Stimulated activated CD8-positive, alpha-beta memory T cell treated with anti-CD3 and anti-CD28 coated beads, Interleukin-2, amount 100 ng/mL, for 1 hour (primary cell): ENCODE results near the gene NME4.
"Not testable (repeated sequence)": the region's sequence is repeated elsewhere in the genome, so short reads cannot be mapped to it uniquely, and the experiment has no call there.

Source experiments
- DNase-seq, 2 donors: peaks; one replicate each; pipeline ENCODE4 v3.0.0-alpha.2; 2020; ENCODE audit warnings: low read depth in 2 of 2

The NME4 gene

DNA sequence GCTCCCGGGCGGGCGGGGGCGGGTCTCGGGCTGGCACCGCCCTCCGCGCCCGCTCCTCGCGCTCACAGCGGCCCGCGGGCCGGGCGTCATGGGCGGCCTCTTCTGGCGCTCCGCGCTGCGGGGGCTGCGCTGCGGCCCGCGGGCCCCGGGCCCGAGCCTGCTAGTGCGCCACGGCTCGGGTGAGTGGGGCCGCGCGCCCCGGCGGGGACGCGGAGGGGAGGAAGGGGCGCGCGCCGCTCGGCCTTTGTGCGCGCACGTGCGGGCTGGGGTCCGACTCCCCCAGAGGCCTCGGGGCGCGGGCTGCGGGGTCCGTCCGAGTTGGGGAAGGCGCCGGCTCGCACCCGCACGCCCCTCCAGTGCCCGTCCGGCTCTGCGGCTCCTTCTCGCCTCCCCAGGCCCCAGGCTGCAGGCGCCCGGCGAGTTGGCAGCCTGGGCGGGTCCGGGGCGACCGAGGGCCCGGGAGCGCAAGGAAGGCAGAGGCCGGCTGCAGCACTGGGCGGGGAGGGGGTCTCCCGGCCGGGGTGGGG, at the start of gene NME4:
TSS of gene NME4 (plus strand) at position 65 of the 527 bp plus-strand sequence. CDS start at position 89, 24 bp downstream.
- no peak for DNase-seq

DNA sequence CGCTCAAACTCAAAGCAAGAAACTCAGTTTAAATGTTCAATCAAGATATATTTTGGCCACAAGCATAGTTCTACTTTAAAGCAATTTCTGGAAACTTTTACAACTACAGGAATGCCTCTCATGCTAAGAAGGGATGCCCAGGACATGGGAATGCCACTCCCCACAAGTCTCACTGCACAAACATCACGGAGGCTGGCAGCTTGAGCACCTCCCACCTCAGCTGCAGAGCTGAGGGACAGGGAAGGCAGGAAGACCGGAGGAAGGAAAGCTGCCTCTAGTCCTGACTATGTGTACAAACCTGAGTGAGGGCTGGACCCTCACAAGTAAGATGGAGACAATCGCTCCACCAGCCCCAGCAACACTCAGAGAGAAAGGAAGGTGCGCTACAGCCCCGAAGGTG, 49.8 kb upstream of the NME4 start:
- DNase-seq: no peak

- not testable (repeated sequence) for DNase-seq
Measured at GRCh38 chr16:348495-348894, 48.5 kb upstream of the NME4 start.

GRCh38 chr16:349211-349610, 47.8 kb upstream of the NME4 start:
- no peak for DNase-seq

DNA sequence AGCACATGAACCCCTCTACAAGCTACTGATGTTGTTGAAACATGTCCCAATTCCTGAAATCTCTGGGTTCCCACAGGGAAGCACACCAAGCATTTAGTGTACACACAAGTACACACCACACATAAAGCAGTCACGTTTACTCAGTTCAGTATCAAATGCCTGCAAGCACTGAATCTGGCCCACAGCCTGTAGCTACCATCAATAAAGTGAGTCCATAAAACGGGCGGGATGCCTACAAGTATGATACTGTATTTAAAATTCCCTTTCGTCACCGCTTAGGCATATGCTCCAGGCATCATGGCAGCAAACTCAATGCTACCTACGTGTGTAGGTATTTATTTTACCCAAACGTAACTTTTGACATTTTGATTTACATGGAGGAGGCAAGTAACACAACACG, 46.8 kb upstream of the NME4 start:
- no peak for DNase-seq

GRCh38 chr16:351804-352520, 45.0 kb upstream of the NME4 start:
- no peak for DNase-seq

GRCh38 chr16:352547-353403, 44.2 kb upstream of the NME4 start, which contains the start of gene AXIN1:
Gene AXIN1, minus strand, starts transcription at chr16:352723. Its CDS starts 5,698 bp downstream, at chr16:347025.
- DNase-seq: peak; percentile 100

DNA sequence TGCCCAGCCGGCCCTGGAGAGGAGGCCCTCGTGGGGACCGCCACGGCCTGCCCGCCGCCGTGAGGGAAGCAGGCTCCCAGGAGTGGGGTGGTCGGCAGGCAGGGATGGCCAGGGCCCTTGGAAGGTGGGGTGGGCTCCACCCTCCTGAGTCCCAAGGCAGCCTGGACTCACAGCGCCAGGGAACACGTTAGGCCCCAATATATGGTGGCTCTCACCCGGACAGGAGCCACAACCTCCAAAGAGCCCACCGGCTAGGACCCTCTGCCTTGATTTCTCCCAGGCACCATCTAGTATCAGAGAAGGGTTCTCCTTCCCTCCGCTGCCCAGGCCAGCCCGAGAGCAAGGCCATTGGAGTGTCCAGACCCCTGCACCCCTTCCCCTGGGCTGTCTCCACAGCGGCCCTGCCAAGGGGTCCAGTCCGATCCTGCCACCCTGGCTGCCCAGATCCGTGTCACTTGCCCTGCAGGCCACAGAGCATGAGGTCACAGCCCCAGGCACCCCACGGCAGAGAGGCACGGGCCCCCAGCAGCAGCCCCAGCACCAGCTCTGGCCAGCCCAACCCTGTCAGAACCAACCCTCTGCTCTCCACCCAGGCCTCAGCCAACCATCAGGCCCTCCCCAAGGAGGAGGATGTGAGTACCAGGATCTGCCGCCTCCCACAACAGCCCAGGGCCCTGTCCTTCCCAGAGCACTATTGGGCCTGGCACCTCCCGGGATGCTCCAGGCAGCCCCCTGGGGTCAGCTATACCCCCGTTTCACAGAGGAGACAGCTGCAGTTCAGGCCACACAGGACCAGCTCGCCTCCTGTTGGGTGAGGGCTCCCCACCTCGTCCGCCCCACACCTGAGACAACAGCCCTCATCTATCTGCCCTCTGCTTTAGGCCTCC, 43.4 kb upstream of the NME4 start:
- DNase-seq: no peak

DNA sequence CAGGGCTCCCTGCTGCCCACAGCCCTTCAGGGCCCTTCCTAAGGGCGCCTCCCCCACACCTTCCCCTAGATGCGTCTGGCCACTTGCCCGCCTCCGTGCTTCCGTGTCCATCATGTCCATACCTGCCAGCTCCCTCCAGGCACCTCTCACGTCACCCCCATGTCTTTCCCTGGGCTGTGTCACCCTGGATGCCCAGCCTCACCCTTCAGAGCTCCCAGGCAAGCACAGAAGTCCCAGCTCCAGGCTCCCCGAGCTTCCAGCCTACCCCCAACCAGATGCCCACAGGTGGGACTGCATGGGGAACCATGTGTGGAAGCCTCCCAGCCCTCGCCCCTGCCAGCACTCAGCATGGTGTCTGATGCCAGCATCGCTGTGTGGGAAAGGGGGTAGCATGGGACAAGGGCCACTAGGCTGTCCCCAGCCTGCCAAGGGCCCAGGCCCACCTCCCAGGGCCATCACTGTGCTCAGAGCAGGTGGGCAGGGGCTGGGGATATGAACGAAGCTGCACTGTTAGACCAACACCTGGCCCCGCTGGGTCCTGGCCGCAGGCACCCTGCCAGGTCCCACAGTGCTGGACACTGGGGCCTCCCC, 42.6 kb upstream of the NME4 start:
- no peak for DNase-seq

DNA sequence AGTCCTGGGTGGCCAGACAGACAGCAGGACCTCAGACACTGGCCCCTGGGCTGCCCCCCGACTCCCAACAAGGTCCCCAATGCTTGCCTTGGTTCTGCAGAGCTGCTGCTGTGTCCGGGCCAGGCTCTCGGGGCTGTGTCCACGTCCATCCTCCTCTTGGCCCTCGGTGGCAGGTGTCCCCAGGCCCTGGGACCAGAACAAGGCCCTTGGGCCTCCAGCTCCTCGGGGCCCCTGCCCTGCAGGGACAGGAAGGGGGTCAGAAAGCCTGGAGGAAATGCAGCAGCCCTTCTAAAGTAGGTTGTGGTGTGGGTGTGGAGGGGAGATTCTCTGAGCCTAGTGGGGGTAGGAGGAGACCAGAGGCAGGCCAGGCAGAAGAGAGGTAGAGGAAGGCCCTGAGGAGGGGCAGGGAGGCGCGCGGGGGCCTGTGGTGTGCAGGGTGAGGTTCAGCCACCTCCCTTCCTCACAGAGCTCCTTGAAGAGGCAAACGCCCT, 42.0 kb upstream of the NME4 start:
- peak in 1 of 2 donors; percentile 43 for DNase-seq

- no peak for DNase-seq
Measured at GRCh38 chr16:356741-357140, 40.3 kb upstream of the NME4 start.

- no peak for DNase-seq
Measured at GRCh38 chr16:359067-359763, 37.8 kb upstream of the NME4 start.

DNA sequence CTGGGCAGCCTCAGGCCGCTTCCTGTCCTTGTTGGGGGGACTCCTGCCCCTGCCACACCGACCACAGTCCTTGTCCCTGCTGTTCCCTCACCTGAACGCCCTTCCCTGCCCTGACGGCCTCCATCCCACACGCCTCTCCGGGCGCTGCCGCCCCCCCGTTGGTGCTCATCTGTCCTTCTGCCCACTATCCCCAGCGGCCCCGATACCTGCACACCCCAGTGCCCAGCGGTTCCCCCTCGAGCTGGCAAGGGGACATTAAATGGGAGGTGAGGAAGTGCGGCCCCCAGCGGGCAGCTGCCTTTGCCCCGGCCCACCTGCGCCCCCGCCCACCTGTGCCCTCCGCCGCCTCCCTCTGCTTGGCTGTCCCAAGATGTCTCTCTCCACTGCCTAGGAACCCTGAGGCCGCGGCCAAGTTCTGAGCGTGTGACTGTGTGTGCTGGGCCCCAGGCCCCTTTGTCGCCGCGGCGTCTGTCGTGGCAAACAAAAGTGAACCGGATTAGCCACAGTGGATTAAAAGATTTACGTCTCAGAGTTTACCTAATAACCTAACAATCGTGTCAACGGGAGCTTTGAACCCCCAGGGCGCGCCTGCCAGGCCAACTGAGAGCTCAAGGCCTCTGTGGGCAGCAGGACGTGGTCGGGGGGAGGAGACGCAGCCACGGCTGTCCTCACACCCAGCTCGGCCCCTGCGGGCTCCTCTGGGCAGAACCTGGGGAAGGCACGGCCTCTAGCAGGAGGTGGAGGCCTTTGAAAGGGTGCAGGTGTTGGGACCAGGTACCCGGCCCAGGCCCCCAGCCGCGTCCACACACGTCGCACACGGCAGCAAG, 36.9 kb upstream of the NME4 start:
- no peak for DNase-seq

DNA sequence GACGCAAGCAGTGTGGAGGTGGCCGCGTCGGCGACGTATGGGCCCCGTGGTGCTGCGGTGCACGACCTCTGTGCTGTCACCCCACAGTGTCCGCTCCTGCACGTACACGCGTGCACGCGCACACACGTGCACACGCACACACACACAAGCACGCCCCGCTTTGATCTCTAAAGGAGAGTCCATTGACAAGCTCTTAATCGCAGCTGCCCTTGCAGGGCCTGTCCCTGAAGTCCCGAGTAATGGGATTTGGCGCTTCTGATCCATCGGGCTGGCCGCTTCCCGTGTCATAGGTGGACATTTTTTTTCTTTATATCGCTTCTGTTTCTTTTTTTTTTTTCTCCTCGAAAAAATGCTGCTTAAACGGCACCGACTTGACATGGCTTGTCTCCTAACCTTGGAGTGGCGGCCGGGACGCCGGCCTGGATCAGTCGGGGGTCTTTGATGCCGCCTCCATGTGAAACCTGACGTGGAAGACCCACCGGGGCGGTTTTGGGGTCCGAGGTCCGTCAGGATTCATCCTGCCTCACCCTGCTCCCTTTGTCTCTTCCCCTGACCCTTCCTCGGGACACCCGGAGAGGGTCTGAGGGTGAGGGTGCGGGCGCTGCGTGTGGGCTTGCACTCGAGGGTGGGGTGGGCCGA, 36.2 kb upstream of the NME4 start:
- DNase-seq: no peak

GRCh38 chr16:361341-361871, 35.6 kb upstream of the NME4 start:
- no peak for DNase-seq

DNA sequence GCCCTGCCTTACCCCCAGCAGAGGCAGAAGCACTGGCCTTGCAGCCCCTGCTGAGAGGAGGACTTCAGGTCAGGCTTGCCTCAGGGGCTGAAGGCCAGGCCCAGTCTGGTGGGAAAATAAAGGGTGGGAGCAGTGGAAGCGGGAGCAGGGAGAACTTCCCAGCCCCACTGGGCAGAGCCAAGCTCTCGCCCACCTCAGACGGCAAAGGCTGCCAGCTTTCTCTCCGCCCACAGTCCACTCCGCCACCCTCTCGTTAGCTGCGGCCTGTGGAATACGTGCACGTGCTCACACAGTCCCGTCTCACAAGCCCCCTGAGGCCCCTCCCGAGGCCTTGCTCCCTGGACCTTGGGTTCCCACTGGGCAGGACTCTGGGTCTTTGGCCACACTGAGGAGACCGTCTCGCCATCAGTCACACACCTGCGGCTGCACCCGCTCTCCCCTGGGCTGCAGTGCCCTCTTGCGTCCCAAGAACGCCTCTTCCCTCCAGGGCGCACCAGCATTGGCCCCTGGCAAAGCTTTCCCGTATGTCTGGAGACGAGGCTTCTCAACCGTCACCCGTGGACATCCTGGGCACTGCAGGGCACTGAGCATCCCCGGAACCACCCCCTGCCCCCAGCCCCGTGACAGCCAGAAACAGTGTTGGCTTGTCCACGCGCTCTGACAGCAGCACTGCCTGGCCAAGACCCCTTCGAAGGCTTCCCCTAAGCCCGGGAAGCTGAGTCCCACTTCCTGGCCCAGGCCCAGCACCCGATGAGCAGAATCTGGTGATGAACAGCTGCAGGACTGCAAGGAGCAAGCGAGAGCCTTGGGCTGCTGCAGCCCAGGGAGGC, 34.9 kb upstream of the NME4 start:
- DNase-seq: peak; percentile 45 to 54

DNA sequence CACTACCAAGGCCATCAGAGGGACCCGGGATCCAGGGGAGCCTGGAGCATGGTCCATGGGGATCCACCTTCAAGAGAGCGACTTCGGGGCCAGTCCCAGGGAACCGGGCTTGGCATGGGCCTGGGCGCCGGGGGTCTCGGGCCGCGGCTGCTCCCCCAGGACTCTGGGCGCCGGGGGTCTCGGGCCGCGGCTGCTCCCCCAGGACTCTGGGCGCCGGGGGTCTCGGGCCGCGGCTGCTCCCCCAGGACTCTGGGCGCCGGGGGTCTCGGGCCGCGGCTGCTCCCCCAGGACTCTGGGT, 34.3 kb upstream of the NME4 start:
- DNase-seq: not testable (repeated sequence)

DNA sequence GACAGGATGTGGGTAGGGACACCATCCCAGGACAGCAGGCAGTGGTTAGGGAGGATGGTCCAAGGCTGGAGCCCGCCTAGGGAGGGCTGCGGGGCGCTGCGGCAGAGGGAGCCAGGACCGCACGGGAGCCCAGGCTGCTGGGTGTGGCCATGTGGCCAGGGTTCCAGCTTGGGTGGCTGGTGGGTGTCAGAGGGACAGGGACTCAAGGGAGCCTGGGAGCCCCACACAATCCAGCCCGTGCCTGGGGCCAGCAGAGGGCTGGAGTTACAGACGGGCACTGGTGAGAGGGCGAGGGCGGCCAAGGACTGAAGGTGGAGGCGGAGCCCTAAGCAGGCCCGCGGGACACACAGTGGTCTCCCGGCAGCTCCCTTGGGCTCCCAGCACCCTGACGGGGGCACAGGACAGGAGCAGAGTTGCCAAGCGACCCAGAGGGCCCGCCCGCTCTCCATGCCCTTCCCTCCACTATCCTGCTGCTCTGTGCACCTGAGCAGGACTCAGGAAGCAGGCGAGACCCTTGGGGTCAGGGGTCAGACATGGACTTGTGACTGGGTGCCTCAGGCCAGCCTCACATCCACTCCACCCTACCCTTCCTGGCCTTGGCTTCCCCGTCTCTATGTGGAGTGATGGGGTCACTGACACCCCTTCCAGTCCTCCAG, 33.8 kb upstream of the NME4 start:
- DNase-seq: no peak
